Measurements from ENCODE around the gene ATPAF2. TPM values are rescaled to one million over a fixed set of nuclear protein-coding genes. Genes with fewer than 3 reads are reported as not detected.

ATPAF2 gene
- 46.1 TPM for total RNA-seq (2021; ENCODE audit: unreplicated experiment)
- polyA plus RNA-seq (2012) = 22.9 and 31.0 TPM in 2 replicates
- percentile 59 among the genes with signal in this experiment for Bru-seq, nascent RNA
- BruChase-seq, experiment 1, labeled RNA remaining after a 6-hour chase = percentile 70 among the genes with signal in this experiment
- BruChase-seq, experiment 2, labeled RNA remaining after a 2-hour chase = percentile 71 among the genes with signal in this experiment
- long read RNA-seq, transcript ATPAF2-206 (8 exons, 1,564 nt) = major isoform, 32 of 40 reads
- long read RNA-seq, partial matches to known transcripts = 0 of 40 reads
- long read RNA-seq, other reads (novel, unspliced or antisense) = 8 of 40 reads

GRCh38 chr17:18038861-18039534, at the start of gene ATPAF2, which contains the start of gene GID4:
ATPAF2 (minus strand) TSS chr17:18039168; CDS start chr17:18039013, 155 bp downstream.
GID4 (plus strand) TSS chr17:18039408; CDS start chr17:18039465, 57 bp downstream.
- Histone ChIP-seq H3K27ac (ENCODE audit: low read depth, low read length) (peak within 1 kb of the TSS; percentile 80), H3K9me3 (ENCODE audit: control insufficient read depth in 1 of 2, insufficient read depth in 1 of 2, low read depth in 1 of 2, low read length in 2 of 2) (no peaks in the 10 kb centered on the region), H3K9ac (ENCODE audit: low read length) (peak within 1 kb of the TSS; percentile 81), H3K4me2 (ENCODE audit: low read length) (peak within 1 kb of the TSS; percentile 96), H3K27me3 (ENCODE audit: insufficient read depth, low read length) (no peaks in the 10 kb centered on the region), H3K79me2 (ENCODE audit: insufficient read depth, low read length) (peaks cover 23% of the 10 kb centered on the region), H3K9me2 (ENCODE audit: insufficient read depth) (no peaks in the 10 kb centered on the region), H3K4me3 (replicated peaks in 1 of 2; ENCODE audit: low read depth in 1 of 2, low read length in 2 of 2) (peak within 1 kb of the TSS; percentile 84 to 85), H3K4me1 (ENCODE audit: control insufficient read depth in 1 of 2, insufficient read depth in 2 of 2, low read length in 2 of 2) (peaks cover 6 to 21% of the 10 kb centered on the region in 2 experiments; a peak in 3 of 4 replicates), H4K20me1 (ENCODE audit: insufficient read depth) (no peaks in the 10 kb centered on the region), H2AFZ (ENCODE audit: low read depth, low read length, poor library complexity, severe bottlenecking) (no peak within 1 kb of the TSS), H3K36me3 (ENCODE audit: control insufficient read depth in 1 of 2, insufficient read depth in 2 of 2, low read length in 2 of 2) (no peaks in the 10 kb centered on the region)
- DNase-seq (ENCODE audit: low read depth, low spot score) (peak; percentile 97), ATAC-seq (peak; percentile 92)
- TF ChIP-seq POLR2AphosphoS5 (IDR thresholded peaks at IDR 0.05; ENCODE audit: low read depth, low read length) = peak; percentile 71
- no peak for TF ChIP-seq ATF3 (IDR thresholded peaks at IDR 0.05)
- no peak for TF ChIP-seq ZBTB33 (IDR thresholded peaks at IDR 0.05; ENCODE audit: extremely low read depth, insufficient replicate concordance, low read length)
- TF ChIP-seq RAD21 (IDR thresholded peaks at IDR 0.05; ENCODE audit: low read depth) = no peak
- peak; percentile 98 for TF ChIP-seq YY1 (IDR thresholded peaks at IDR 0.05; ENCODE audit: extremely low read depth, insufficient replicate concordance, low read depth, low read length)
- peak; percentile 52 for TF ChIP-seq TCF7L2 (IDR thresholded peaks at IDR 0.05; ENCODE audit: borderline replicate concordance, extremely low read depth, insufficient read depth, insufficient read length)
- no peak for TF ChIP-seq JUND (IDR thresholded peaks at IDR 0.05)
- peak; percentile 82 for TF ChIP-seq EGR1 (IDR thresholded peaks at IDR 0.05; ENCODE audit: low read depth)
- TF ChIP-seq POLR2A (IDR thresholded peaks at IDR 0.05; ENCODE audit: borderline replicate concordance, extremely low read depth, insufficient read depth, insufficient read length) = peak; percentile 59
- TF ChIP-seq SP1 (IDR thresholded peaks at IDR 0.05; ENCODE audit: low read depth) = peak; percentile 99
- no peak for TF ChIP-seq CEBPB (IDR thresholded peaks at IDR 0.05; ENCODE audit: low read depth)
- no peak for TF ChIP-seq SIN3A (IDR thresholded peaks at IDR 0.05; ENCODE audit: low read depth)
- TF ChIP-seq MAX (IDR thresholded peaks at IDR 0.05) = peak; percentile 85
- TF ChIP-seq CTCF (IDR thresholded peaks at IDR 0.05 in 2 of 3, conservative IDR thresholded peaks at IDR 0.05 in 1 of 3; ENCODE audit: borderline replicate concordance in 1 of 3, insufficient read depth in 1 of 3, low read depth in 2 of 3, low read length in 2 of 3) = peak in 1 of 3 experiments; percentile 12; a peak in 1 of 6 replicates
- no peak for TF ChIP-seq FOSL1 (IDR thresholded peaks at IDR 0.05; ENCODE audit: low read depth)
- 0 out of 2 replicates have a peak, but pooled peaks have one; percentile 47 for TF ChIP-seq CBX3 (IDR thresholded peaks at IDR 0.05; ENCODE audit: low read depth)
- peak; percentile 37; the same call in 1 of the 2 replicates for TF ChIP-seq SRF (IDR thresholded peaks at IDR 0.05; ENCODE audit: low read depth)
- no TSS peak for BruUV-seq (replicated peaks)
- ChIA-PET CTCF (interaction anchor here (0.6 kb wide), 1 partner anchor 12 kb away, joined by 3 read pairs; no protein-coding TSS in a partner anchor), POLR2A (no interaction called here), RAD21 (ENCODE audit: low non-redundant PET in 1 of 2, low total read pairs in 2 of 2, uncharacterized antibody in 2 of 2, unreplicated experiment in 2 of 2) (no interaction called here)
- intact Hi-C loops (cut with micrococcal nuclease) = loop anchor here (5.0 to 10.0 kb wide), 3 partner anchors 47 to 684 kb away; partner anchors contain the start of gene RAI1
